H1 (cell line): ENCODE data around the gene DCTN2. TPM values are rescaled to one million over a fixed set of nuclear protein-coding genes. Genes with fewer than 3 reads are reported as not detected.
A peak's percentile ranks its signal among the peaks of the same experiment; 100 is the strongest.

ENCODE experiments used
- BCL11A ChIP-seq, 2 experiments: IDR thresholded peaks; one replicate each; pipeline ENCODE4 v1.6.1; 2011; ENCODE audit warnings: low read depth in 2 of 2, low read length in 2 of 2, mild to moderate bottlenecking in 2 of 2
- CTCF ChIP-seq, 3 experiments: IDR thresholded peaks; 1 replicate in 2 of 3; 2 replicates in 1 of 3; pipeline versions ENCODE4 v1.5.1 to v1.6.1; 2011; ENCODE audit warnings: low read length in 3 of 3, mild to moderate bottlenecking in 3 of 3, inconsistent platforms in 2 of 3, low read depth in 1 of 3, moderate library complexity in 1 of 3; ENCODE audit not compliant: insufficient read depth in 1 of 3; ENCODE audit errors: control extremely low read depth in 1 of 3
- JUND ChIP-seq: IDR thresholded peaks from 2 replicates; pipeline ENCODE4 v1.6.1; 2011; ENCODE audit warnings: mild to moderate bottlenecking, improper control_type of control experiment, low read length
- NRF1 ChIP-seq: IDR thresholded peaks from 2 replicates; pipeline ENCODE4 v1.6.1; 2011; ENCODE audit warnings: mild to moderate bottlenecking, low read depth, low read length, improper control_type of control experiment
- POU5F1 ChIP-seq: IDR thresholded peaks from 2 replicates; pipeline ENCODE4 v1.6.1; 2011; ENCODE audit warnings: low read depth, mild to moderate bottlenecking, low read length, moderate library complexity
- polyA plus RNA-seq, 7 experiments: library from polyadenylated mRNA; depleted of rRNA in 3 of 7; stranded (reverse) in 5 of 7; unstranded in 2 of 7; fragments of >200 nt in 5 of 7; fragments of 200-250 nt in 2 of 7; gene quantifications; 1 replicate in 5 of 7; 2 replicates in 1 of 7; 4 replicates in 1 of 7; pipeline versions ENCODE4 v1.2.1 to v1.2.3, GENCODE V29; 2011 to 2013; ENCODE audit warnings: missing spikeins in 2 of 7, mixed read lengths in 2 of 7
- total RNA-seq: library from RNA; stranded (reverse); fragmentation: NEBNext Ultra II Directional; extraction: Animal tissue kit (Norgen Biotek cat#: 25700); gene quantifications from 2 replicates; pipeline ENCODE4 v1.2.1, GENCODE V29; 2021
- TF ChIP-seq, protein P1 (sequence below): fragments of 300-600 bp; sonication (generic); IDR thresholded peaks from 2 replicates; pipeline ENCODE4 v1.7.1; 2012; ENCODE audit warnings: low read length, moderate library complexity, mild to moderate bottlenecking, inconsistent platforms; ENCODE audit not compliant: insufficient replicate concordance
- TF ChIP-seq, protein P2 (sequence below): IDR thresholded peaks from 2 replicates; pipeline ENCODE4 v1.6.1; 2012; ENCODE audit warnings: inconsistent platforms

The DCTN2 gene
- total and polyA plus RNA-seq, 2 of the 8 experiments (the other 6 are each of a cell fraction or from before 2014, with no cell fraction given) = 90.3 to 91.9 TPM

DNA sequence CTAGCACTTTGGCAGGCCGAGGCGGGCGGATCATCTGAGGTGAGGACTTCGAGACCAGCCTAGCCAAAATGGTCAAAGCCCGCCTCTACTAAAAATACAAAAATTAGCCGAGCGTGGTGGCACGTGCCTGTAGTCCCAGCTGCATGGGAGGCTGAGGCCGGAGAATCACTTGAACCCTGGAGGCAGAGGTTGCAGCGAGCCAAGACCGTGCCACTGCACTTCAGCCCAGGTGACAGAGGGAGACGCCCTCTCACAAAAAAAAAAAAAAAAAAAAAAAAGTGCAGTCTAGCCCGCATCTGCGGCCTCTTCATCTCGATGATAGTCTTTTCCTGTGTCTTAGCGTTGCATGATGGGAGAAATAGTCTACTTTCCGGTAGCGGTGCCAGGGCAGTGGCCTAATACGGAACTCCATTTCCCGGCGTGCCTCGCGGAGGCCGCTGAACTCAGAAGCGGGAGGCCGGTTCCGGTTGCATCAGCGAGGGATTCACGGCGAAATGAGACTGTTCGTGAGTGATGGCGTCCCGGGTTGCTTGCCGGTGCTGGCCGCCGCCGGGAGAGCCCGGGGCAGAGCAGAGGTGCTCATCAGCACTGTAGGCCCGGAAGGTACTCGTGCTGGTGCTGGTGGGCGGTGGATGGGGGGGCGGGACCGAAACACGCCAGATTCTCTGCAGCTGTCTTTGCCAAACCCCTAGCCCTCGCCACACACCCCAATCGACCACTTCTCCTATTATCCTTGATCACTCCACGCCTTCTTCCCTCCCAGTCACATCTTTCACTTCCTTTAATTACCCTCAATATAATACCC is 59.2 kb downstream of the DCTN2 start, which contains the start of gene MARS1 (continued):
- TF ChIP-seq, protein P1, sequence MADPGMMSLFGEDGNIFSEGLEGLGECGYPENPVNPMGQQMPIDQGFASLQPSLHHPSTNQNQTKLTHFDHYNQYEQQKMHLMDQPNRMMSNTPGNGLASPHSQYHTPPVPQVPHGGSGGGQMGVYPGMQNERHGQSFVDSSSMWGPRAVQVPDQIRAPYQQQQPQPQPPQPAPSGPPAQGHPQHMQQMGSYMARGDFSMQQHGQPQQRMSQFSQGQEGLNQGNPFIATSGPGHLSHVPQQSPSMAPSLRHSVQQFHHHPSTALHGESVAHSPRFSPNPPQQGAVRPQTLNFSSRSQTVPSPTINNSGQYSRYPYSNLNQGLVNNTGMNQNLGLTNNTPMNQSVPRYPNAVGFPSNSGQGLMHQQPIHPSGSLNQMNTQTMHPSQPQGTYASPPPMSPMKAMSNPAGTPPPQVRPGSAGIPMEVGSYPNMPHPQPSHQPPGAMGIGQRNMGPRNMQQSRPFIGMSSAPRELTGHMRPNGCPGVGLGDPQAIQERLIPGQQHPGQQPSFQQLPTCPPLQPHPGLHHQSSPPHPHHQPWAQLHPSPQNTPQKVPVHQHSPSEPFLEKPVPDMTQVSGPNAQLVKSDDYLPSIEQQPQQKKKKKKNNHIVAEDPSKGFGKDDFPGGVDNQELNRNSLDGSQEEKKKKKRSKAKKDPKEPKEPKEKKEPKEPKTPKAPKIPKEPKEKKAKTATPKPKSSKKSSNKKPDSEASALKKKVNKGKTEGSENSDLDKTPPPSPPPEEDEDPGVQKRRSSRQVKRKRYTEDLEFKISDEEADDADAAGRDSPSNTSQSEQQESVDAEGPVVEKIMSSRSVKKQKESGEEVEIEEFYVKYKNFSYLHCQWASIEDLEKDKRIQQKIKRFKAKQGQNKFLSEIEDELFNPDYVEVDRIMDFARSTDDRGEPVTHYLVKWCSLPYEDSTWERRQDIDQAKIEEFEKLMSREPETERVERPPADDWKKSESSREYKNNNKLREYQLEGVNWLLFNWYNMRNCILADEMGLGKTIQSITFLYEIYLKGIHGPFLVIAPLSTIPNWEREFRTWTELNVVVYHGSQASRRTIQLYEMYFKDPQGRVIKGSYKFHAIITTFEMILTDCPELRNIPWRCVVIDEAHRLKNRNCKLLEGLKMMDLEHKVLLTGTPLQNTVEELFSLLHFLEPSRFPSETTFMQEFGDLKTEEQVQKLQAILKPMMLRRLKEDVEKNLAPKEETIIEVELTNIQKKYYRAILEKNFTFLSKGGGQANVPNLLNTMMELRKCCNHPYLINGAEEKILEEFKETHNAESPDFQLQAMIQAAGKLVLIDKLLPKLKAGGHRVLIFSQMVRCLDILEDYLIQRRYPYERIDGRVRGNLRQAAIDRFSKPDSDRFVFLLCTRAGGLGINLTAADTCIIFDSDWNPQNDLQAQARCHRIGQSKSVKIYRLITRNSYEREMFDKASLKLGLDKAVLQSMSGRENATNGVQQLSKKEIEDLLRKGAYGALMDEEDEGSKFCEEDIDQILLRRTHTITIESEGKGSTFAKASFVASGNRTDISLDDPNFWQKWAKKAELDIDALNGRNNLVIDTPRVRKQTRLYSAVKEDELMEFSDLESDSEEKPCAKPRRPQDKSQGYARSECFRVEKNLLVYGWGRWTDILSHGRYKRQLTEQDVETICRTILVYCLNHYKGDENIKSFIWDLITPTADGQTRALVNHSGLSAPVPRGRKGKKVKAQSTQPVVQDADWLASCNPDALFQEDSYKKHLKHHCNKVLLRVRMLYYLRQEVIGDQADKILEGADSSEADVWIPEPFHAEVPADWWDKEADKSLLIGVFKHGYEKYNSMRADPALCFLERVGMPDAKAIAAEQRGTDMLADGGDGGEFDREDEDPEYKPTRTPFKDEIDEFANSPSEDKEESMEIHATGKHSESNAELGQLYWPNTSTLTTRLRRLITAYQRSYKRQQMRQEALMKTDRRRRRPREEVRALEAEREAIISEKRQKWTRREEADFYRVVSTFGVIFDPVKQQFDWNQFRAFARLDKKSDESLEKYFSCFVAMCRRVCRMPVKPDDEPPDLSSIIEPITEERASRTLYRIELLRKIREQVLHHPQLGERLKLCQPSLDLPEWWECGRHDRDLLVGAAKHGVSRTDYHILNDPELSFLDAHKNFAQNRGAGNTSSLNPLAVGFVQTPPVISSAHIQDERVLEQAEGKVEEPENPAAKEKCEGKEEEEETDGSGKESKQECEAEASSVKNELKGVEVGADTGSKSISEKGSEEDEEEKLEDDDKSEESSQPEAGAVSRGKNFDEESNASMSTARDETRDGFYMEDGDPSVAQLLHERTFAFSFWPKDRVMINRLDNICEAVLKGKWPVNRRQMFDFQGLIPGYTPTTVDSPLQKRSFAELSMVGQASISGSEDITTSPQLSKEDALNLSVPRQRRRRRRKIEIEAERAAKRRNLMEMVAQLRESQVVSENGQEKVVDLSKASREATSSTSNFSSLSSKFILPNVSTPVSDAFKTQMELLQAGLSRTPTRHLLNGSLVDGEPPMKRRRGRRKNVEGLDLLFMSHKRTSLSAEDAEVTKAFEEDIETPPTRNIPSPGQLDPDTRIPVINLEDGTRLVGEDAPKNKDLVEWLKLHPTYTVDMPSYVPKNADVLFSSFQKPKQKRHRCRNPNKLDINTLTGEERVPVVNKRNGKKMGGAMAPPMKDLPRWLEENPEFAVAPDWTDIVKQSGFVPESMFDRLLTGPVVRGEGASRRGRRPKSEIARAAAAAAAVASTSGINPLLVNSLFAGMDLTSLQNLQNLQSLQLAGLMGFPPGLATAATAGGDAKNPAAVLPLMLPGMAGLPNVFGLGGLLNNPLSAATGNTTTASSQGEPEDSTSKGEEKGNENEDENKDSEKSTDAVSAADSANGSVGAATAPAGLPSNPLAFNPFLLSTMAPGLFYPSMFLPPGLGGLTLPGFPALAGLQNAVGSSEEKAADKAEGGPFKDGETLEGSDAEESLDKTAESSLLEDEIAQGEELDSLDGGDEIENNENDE = no peak
- TF ChIP-seq JUND (peak; percentile 63; the same call in 1 of the 2 replicates), NRF1 (no peak), CTCF (IDR thresholded peaks at IDR 0.05; ENCODE audit: control extremely low read depth in 1 of 3, insufficient read depth in 1 of 3, low read depth in 1 of 3, low read length in 3 of 3) (peak; percentile 40 to 61 (median 41)), POU5F1 (no peak), BCL11A (IDR thresholded peaks at IDR 0.05; ENCODE audit: low read depth in 2 of 2, low read length in 2 of 2) (no peak)
- TF ChIP-seq, protein P2, sequence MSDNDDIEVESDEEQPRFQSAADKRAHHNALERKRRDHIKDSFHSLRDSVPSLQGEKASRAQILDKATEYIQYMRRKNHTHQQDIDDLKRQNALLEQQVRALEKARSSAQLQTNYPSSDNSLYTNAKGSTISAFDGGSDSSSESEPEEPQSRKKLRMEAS = peak; percentile 65
